Pancreas (tissue), 10 donors: ENCODE data around the gene RPS13. TPM values are rescaled to one million over a fixed set of nuclear protein-coding genes. Genes with fewer than 3 reads are reported as not detected.
"Not testable (repeated sequence)": the region's sequence is repeated elsewhere in the genome, so short reads cannot be mapped to it uniquely, and the experiment has no call there.

ENCODE experiments used
- ATAC-seq, 4 donors: fragments of 200-7000 bp; cut with Tn5 transposase; one replicate each; pipeline versions ENCODE4 v1.8.0 to v1.9.1; 2020; ENCODE audit warnings: mild to moderate bottlenecking in 4 of 4, moderate library complexity in 4 of 4
- DNase-seq, 6 donors: peaks; one replicate each; pipeline ENCODE4 v3.0.0-alpha.2; 2020
- FAIRE-seq: peaks from 2 replicates; lab custom pipeline; 2012; peaks lifted over from hg19 to GRCh38; lab: Jason Lieb, UNC
- H3K27ac ChIP-seq, 4 donors: fragments of 200-600 bp; sonication (generic); 1 replicate in 3 of 4; 2 replicates in 1 of 4; pipeline versions ENCODE4 v1.5.0 to v1.8.0; 2020
- H3K27me3 ChIP-seq, 4 donors: fragments of 200-600 bp; one replicate each; pipeline ENCODE4 v1.8.0; 2021
- H3K36me3 ChIP-seq, 3 donors: fragments of 200-600 bp; sonication (generic) in 1 of 3; one replicate each; pipeline versions ENCODE4 v1.5.0 to v1.8.0; 2020 to 2021
- H3K4me1 ChIP-seq, 3 donors: fragments of 200-600 bp; one replicate each; pipeline ENCODE4 v1.8.0; 2021
- H3K4me3 ChIP-seq, 4 donors: fragments of 200-600 bp; sonication (generic) in 2 of 4; one replicate each; pipeline versions ENCODE4 v1.5.0 to v1.8.0; 2020 to 2021
- H3K9me3 ChIP-seq, 4 donors: fragments of 200-600 bp; one replicate each; pipeline ENCODE4 v1.8.0; 2021
- CTCF ChIP-seq, 4 donors: fragments of 200-600 bp; sonication (generic) in 3 of 4; IDR thresholded peaks; one replicate each; pipeline versions ENCODE4 v1.5.0 to v1.8.0; 2021; ENCODE audit warnings: antibody characterized with exemption in 4 of 4
- WGBS, 2 donors: extraction: QIAGEN DNeasy Blood & Tissue Kit; methylation state at CpG; one replicate each; pipeline ENCODE4 v1.1.7; 2013; 5-methylcytosine and 5-hydroxymethylcytosine counted together
- intact Hi-C, 3 donors: fragments of 100-400 bp; cut with DNase I; formaldehyde crosslinking; loops; one replicate each; pipeline versions ENCODE4 v1.11.1 to v1.14.2; 2022
- polyA plus RNA-seq, 2 donors: library from polyadenylated mRNA; stranded (reverse); fragments of 200-250 nt; gene quantifications; one replicate each; pipeline ENCODE4 v1.2.3, GENCODE V29; 2013
- total RNA-seq, 6 donors: library from RNA; stranded (reverse); fragmentation: NEBNext Ultra II Directional in 4 of 6; extraction: Animal tissue kit (Norgen Biotek cat#: 25700) in 4 of 6; gene quantifications; one replicate each; pipeline versions ENCODE4 v1.2.1 to v1.2.4, GENCODE V29; 2021 to 2023
- donor health status: healthy with polysubstance abuse.
- donor health status: DM: no; HTN: no; CAD: no; lungs with moderate emphysema.
- donor health status: DM: no; HTN: no; CAD: no.
- donor health status: control.
- donor health status: control.
- donor health status: Bipolar disorder and iron deficiency.
- donor health status: DM: yes; HTN: yes; CAD: no.
- donor health status: DM: no; HTN: no; CAD: no.
- donor health status: DM: no; HTN: no; CAD: no.
- donor health status: DM: yes; HTN: yes; CAD: no.

The RPS13 gene
- total and polyA plus RNA-seq, 8 donors: 504 to 1,177 (median 673) TPM

GRCh38 chr11:17102462-17102861 is 25.0 kb upstream of the RPS13 start:
- Histone ChIP-seq H3K27me3 (no peaks in the 10 kb centered on the region), H3K27ac (no peak overlapping the region), H3K4me3 (no peak overlapping the region), H3K36me3 (peaks cover 8 to 54% (median 8%) of the 10 kb centered on the region in 3 donors), H3K9me3 (no peaks in the 10 kb centered on the region), H3K4me1 (no peaks in the 10 kb centered on the region)
- no peak for FAIRE-seq
- no peak for ATAC-seq
- intact Hi-C loops: no loop called here
- 90 to 91% methylated on average over 5 of the region's 5 CpGs for WGBS, 2 donors
- no peak for DNase-seq
- TF ChIP-seq CTCF (IDR thresholded peaks at IDR 0.05): no peak

DNA sequence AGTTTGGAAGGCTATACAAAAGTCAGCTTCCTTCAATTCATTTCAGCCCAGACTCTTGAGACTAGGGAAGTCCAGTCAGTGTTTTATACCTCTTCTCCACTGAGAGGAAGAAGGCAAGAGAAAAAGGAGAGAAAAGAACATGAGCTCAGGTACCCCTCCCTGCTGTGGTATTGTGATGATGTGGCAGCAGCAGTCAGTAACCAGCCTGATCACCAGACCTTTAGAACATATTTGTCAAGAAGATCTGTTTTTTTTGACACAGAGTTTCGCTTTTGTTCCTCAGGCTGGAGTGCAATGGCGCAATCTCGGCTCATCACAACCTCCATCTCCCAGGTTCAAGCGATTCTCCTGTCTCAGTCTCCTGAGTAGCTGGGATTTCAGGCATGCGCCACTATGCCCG is 21.2 kb upstream of the RPS13 start:
- no peak for FAIRE-seq

GRCh38 chr11:17098038-17098437 is 20.6 kb upstream of the RPS13 start:
- Histone ChIP-seq H3K36me3 (peaks cover 2 to 32% (median 8%) of the 10 kb centered on the region in 3 donors), H3K4me1 (no peaks in the 10 kb centered on the region), H3K9me3 (no peaks in the 10 kb centered on the region), H3K4me3 (no peak overlapping the region), H3K27ac (no peak overlapping the region), H3K27me3 (no peaks in the 10 kb centered on the region)
- FAIRE-seq: no peak
- intact Hi-C loops: no loop called here
- 79 to 82% methylated on average over 1 of the region's 1 CpG for WGBS, 2 donors
- peak in 1 of 4 donors; percentile 48 for ATAC-seq
- TF ChIP-seq CTCF (IDR thresholded peaks at IDR 0.05): no peak
- DNase-seq: no peak

More for the DNA sequence above, 21.2 kb upstream of the RPS13 start:
- no peak for DNase-seq
- Histone ChIP-seq H3K36me3 (peaks cover 2 to 37% (median 8%) of the 10 kb centered on the region in 3 donors), H3K27me3 (no peaks in the 10 kb centered on the region), H3K27ac (no peak overlapping the region), H3K4me1 (no peaks in the 10 kb centered on the region), H3K9me3 (no peaks in the 10 kb centered on the region), H3K4me3 (no peak overlapping the region)
- peak in 1 of 4 donors; percentile 27 for ATAC-seq
- 93 to 97% methylated on average over 6 of the region's 6 CpGs for whole genome bisulfite sequencing, 2 donors
- intact Hi-C loops: no loop called here
- no peak for TF ChIP-seq CTCF (IDR thresholded peaks at IDR 0.05)

DNA sequence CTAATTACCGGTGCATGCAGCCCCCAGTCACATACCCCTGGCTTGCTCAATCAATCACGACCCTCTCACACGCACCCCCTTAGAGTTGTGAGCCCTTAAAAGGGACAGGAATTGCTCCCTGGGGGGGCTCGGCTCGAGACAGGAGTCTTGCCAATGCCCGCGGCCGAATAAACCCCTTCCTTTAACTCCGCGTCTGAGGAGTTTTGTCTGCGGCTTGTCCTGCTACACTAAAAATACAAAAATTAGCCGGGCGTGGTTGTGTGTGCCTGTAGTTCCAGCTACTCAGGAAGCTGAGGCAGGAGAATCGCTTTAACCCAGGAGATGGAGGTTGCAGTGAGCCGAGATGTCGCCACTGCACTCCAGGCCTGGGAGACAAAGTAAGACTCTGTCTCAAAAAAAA is 8.5 kb upstream of the RPS13 start:
- intact Hi-C loops, H3K9me3 ChIP-seq, H3K4me3 ChIP-seq, ATAC-seq, H3K27me3 ChIP-seq, H3K27ac ChIP-seq, H3K4me1 ChIP-seq, DNase-seq, FAIRE-seq: not testable (repeated sequence)
- H3K36me3 ChIP-seq: peaks cover 0 to 31% (median 0%) of the 10 kb centered on the region in 3 donors
- WGBS, 2 donors: 83 to 87% methylated on average over 16 of the region's 16 CpGs

DNA sequence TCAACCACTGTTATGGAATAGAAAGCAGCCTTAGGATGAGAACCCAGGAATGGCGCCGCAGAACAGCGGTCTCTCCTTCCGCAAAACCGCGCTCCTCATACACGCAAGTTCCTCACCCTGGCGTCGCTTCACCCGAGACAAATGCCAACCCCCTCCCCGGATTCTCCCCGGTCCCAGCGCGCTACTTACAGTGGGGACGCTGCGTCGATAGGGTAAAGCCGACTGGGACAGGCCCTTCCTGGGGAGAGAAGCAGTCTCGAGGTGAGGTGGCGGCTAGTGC is 287 bp downstream of the RPS13 start:
- no peak for TF ChIP-seq CTCF (IDR thresholded peaks at IDR 0.05)
- WGBS, 2 donors: 0% methylated on average over 20 of the region's 20 CpGs
- peak overlapping the region; percentile 70 to 89 (median 86) for H3K4me3 ChIP-seq
- intact Hi-C loops: no loop called here
- H3K36me3 ChIP-seq: peaks cover 0 to 32% (median 10%) of the 10 kb centered on the region in 3 donors
- peaks cover 13 to 27% (median 21%) of the 10 kb centered on the region in 3 donors for H3K4me1 ChIP-seq
- peak overlapping the region; percentile 78 to 87 (median 82) for H3K27ac ChIP-seq
- ATAC-seq (peak; percentile 29 to 37 (median 34)), DNase-seq (no peak), FAIRE-seq (no peak)
- no peaks in the 10 kb centered on the region for H3K27me3 ChIP-seq
- H3K9me3 ChIP-seq: no peaks in the 10 kb centered on the region
